DMS114 treated with DMSO at 0.1 percent for 48 hours (cell line): ENCODE measurements around the gene KCTD13.
"Not testable (repeated sequence)": the region's sequence is repeated elsewhere in the genome, so short reads cannot be mapped to it uniquely, and the experiment has no call there.

Experiments
- DNase-seq: peaks from one replicate; lab custom pipeline; 2025; ENCODE audit not compliant: unreplicated experiment; lab: John Stamatoyannopoulos, UW

Gene KCTD13

DNA sequence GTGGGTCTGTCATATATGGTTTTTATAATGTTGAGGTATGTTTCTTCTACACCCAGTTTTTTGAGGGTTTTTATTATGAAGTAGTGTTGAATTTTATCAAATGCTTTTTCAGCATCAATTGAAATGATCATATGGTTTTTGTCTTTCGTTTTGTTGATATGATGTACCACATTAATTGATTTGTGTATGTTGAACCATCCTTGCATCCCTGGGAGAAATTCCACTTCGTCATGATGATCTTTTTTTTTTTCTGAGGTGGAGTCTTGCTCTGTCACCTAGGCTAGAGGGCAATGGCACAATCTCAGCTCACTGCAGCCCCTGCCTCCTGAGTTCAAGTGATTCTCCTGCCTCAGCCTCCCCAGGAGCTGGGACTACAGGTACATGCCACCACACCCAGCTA, 21.9 kb upstream of the KCTD13 start:
- no peak for DNase-seq

DNA sequence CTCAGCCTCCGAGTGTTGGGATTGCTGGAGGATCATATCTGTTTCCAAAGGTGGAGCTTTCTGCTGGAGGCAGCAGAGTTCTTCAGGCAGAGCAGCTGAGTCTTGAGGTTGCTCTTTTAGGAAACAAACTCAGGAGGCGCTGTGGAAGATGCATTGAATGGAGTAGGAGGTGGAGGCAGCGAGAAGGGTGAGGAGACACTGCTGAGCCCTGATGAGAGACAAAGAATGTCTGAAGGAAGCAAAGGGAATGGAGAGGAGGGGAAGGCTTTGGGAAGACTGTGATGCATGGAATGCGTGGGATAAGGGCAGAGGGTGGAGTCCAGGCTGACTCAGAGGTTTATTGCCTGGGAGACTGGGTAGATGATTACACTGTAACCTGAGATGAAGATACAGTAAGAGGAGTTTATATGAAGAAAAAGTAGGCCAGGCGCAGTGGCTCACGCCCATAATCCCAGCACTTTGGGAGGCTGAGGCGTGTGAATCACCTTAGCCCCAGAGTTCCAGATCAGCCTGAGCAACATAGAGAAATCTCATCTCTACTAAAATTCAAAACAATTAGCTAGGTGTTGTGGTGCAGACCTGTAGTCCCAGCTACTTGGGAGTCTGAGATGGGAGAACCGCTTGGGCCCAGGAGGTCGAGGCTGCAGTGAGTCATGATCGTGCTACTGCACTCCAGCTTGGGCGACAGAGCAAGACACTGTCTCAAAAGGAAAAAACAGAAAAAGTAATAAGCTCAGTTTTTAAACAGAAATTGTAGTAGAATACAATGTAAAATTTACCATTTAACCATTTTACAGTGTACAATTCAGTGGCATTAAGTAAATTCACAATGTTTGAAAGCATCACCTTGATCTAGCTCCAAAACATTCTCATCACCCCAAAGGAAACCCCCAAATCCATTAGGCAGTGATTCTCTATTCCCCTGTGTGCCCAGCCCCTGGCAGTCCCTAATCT, 18.1 kb upstream of the KCTD13 start:
- DNase-seq, result no peak

DNA sequence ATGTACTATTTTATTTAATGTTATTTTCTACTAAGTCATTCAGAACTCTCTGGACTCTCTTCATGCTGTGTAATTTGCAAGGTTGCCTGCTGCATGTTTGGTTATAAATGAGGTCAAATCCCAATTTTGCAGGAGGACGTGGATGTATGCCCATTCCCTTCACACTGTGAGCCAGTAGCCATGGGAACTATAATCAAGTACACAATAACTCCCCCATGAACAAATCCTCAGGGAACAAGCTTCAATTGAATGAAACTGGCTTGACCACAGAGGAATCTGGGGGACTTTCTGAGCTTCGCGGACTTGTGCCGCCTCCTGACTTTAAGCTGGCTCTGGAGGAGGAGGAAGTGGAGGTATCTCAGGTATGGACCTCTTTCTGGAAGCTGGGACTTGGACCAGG, 14.6 kb upstream of the KCTD13 start:
- no peak for DNase-seq

DNA sequence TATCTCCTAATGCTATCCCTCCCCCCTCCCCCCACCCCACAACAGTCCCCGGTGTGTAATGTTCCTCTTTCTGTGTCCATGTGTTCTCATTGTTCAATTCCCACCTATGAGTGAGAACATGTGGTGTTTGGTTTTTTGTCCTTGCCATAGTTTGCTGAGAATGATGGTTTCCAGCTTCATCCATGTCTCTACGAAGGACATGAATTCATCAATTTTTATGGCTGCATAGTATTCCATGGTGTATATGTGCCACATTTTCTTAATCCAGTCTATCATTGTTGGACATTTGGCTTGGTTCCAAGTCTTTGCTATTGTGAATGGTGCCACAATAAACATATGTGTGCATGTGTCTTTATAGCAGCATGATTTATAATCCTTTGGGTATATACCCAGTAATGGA, 5.7 kb upstream of the KCTD13 start:
- DNase-seq, result not testable (repeated sequence)

DNA sequence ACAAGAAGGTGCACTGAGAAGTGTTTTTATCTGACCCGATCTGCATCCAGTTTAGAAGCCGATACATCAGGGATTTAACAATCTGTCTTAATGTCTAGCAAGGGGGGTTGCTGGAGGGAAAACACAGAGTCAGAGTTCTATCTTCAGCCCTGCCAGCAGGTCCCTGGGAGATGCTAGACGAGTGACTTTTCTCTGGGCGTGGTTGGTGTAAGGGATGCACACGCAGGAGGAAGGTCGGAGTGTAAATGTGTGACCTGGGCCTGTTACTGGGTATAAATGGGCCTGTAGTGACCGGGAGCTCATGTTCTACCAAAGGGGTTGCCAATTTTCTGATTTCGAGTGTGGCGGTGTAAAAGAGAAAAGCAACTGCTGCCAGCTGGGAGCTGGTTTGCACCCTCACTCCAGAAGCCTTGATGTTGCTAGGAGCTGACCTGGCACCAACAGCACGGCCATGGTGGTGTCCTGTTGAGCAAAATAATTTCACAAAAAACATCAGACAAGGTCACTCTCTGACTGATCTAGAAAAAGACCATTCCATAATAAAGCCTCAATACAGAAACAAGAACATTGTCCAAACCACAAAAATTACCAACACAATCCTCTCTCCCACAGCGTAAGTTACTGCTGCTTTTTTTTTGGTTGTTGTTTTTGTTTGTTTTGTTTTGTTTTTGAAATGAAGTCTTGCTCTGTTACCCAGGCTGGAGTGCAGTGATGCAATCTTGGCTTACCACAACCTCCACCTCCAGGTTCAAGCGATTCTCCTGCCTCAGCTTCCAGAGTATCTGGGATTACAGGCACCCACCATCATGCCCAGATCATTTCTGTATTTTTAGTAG, 1.3 kb upstream of the KCTD13 start:
- DNase-seq, result no peak

DNA sequence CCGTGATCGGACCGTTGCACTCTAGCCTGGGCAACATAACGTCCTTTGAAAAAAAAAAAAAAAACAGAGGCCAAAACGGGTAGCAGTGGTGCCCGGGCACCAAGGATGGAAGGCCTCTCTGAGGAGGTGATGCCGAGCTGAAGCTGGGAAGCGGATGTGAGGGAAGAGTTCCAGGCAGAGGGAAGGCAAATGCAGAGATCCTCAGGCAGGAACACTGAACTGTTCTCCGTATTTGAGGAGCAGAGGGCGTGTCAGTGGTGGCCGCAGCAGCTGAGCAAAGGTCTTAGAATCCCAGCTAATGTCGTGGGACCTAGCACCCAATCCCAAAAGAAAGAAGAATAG, 656 bp upstream of the KCTD13 start:
- DNase-seq, result no peak

DNA sequence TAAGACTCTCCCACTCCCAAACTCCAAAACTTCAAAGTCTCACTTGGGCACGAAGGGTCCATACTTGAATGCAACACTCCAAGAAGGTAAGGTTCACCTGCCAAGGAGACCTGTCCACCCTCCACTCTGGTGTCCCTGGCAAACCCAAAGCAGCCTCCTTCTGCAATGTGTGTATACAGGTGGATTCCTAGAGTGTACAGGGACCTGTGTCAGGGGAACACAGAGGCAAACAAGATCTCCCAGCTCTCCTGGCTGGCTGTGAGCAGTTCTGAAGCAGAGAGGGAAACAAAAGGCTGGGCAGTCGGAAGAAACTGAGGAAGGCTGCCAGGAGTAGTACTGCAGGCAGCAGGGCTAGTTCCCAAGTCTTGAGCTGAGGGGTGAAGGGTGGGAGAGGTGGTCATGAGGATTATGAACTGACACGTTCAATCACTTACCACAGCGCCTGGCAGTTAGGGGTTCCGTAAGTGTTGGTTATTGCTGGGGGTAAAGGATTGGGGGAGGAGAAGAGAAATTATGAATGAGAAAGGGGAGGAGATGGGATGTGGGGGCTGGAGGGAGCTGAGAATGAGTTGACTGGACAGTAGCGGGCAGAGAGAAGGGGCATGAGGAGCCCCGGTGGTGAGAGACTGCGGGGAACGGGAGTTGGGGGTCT, 795 bp downstream of the KCTD13 start:
- no peak for DNase-seq

DNA sequence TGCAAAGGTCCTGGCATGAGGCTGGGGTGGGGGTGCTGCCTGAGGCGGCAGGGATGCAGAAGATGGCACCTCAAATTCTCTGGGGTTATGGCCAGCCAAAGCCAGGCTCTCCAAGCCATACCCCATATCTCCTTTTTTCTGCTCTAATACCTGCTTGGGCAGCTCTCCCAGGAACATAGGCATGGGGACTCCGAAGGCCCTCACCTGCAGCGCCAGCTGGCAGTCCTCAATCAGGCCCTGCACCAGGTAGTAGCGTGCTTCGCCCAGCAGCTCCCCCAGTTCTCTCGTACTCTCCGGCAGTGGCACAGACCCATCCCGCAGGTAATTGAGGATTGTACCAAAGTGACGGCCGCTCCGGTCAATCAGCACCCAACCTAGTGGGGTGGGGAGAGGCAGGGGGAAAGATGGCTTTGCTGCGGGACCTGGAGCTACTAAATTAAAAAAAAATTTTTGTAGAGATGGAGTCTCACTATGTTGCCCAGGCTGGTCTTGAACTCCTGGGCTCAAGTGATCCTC, 3.0 kb downstream of the KCTD13 start:
- DNase-seq, result no peak

DNA sequence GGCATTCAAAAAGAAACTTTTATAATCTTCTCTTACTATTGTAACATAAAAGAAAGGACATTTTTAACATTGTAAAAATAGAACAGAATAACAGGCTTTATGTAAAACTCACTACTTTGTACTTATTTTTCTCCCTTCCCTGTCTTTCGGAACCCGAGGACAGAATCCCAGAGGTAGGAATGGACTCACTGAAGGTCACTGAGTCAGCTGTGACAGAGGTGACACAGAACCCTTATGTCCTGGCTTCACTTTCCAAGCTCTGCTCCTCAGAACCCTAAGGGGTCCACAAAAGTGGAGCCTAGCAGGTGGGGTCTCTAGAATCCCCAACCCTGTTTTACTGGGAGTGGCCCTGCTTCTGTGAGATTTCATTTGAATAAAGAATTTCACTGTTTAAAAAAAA, 3.7 kb downstream of the KCTD13 start:
- no peak for DNase-seq

DNA sequence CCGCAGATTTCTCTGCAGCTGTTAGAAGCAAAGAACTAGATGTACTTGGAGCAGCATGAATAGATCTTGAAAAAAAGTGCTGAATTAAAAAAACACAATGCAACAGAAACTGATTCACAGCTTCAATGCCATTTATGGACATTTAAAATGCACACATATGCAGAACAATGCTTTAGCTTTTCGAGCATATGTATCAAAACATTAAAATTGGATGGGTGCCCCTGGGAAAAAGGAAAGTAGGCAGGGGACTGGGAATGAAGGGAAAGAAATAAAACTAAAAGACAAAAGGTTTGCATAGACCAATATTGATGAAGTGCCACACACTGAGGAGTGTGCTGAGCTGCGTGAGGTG, 5.0 kb downstream of the KCTD13 start:
- DNase-seq, result no peak

DNA sequence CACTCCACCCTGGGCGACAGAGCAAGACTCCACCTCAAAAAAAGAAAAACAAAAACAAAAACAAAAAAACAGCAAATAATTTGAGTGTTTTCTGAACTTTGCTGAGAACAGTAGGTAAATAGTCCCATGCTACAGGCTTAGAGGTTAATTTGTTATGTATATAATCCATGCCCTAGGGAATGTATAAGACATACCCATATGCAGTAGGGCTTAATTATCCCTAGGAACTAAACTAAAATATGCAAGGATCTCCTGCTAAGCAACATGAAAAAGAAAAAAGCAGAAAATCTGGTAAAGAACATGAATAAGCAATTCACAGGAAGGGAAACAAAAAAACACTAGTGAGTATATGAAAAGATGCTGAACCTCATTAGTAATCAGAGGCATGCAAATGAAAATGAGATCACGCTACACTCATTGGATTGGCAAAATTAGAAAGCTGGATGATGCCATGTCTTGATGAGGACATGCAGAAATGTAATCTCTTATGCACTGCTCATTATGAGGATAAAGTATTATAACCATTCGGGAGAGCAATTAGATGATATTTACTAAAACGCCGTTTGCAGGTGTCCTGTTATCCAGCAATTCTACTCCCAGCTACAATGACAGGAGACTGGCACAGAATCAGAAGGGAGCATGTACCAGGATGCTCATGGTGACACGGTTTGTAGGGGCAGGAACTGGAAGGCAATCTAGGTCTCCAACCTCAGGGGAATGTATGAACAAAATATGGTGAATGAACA, 5.6 kb downstream of the KCTD13 start:
- no peak for DNase-seq

DNA sequence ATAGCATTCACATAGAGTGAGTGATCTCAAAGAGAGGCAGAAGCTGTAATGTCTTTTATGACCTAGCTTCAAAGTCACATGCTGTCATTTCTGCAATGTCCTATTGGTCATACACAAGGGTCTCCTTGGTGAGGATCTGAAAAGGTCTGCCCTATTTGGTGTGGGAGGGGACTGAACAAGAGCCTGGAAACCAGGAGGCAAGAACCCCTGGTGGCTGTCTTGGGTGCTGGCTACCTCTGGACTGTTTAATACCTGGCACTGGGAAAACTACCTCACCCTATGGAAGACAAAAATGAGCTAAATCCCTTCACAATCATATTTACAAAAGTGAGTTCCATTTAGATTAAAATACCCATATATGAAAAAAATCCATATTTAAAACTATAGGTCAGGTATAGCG, 9.0 kb downstream of the KCTD13 start:
- no peak for DNase-seq

DNA sequence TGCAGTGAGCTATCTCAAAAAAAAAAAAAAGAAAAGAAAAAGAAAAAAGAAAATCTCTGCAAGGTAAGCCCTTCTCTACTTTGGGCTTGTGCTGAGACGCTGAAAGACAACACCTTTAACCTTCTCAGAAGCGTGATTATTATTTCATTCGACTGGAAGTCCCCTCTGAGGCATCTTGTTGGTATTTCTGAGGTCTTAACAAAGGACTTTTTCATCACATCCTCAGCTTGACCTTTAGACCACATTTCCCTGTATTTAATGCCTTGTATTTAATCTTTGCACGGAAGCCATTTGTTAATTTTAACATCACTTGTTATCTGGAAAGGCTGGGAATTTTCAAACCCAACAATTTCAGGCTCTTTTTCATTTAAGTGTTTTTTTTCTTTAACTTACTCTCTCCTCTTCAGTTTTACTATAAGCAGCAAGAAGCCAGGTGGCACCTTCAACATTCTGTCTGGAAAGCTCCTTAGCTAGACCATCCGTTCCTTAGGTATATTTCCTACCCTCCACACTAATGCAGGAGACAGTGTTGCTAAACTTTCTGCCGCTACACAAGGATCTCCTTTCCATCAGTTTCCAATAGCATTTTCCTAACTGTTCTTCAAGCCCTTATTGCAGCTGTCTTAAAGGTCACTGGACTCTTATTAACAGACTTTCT, 10.3 kb downstream of the KCTD13 start:
- DNase-seq, result no peak

DNA sequence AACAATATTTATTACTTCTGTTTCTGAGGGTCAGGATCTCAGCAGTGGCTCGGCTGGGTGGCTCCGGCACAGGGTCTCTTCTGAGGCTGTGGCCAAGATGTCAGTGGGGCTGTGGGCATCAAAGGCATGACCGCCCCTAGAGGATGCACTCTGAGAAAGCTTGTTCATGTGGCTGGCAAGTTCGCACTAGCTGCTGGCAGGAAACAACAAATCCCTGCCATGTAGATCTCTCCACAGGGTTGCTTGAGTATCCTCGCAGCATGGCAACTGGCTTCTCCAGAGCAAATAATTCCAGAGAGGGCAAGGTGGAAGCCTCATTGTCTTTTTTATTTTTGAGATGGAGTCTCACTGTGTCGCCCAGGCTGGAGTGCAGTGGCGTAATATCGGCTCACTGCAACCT, 12.5 kb downstream of the KCTD13 start:
- no peak for DNase-seq

DNA sequence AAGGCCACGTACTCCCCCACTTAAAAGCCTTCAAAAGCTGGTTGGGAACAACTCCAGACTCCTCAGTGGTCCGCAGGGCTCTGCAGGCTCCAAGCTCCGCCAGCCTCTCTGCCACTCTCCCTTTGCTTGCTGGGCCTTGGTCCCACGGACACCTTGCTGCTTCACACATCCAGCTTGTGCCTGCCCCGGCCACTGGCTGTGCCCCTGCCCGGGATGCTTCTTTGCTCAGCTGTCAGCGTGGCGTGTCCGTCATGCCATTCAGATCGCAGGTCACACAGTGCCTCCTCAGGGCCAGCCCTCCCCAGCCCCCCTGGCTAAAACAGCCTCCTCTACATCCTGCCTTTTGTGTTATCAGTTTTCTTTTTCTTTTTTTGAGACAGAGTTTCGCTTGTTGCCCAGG, 13.9 kb downstream of the KCTD13 start:
- DNase-seq, result no peak

DNA sequence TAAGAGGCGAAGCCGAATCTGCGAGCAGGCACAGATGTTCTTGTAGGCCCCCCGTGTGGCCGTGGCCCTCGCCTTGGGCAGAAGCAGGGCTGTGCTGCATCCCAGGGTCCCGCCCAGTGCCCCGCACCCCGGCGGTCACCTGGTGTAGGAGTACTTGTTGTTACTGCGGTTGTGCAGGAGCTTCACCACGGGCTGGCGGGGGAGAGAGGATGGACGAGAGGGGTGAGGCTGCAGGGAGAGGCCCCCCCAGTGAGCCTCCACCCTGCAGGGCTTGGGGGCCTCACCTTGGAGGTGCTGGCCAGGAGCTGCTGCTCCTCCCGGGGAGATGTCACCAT, 14.4 kb downstream of the KCTD13 start:
- no peak for DNase-seq

DNA sequence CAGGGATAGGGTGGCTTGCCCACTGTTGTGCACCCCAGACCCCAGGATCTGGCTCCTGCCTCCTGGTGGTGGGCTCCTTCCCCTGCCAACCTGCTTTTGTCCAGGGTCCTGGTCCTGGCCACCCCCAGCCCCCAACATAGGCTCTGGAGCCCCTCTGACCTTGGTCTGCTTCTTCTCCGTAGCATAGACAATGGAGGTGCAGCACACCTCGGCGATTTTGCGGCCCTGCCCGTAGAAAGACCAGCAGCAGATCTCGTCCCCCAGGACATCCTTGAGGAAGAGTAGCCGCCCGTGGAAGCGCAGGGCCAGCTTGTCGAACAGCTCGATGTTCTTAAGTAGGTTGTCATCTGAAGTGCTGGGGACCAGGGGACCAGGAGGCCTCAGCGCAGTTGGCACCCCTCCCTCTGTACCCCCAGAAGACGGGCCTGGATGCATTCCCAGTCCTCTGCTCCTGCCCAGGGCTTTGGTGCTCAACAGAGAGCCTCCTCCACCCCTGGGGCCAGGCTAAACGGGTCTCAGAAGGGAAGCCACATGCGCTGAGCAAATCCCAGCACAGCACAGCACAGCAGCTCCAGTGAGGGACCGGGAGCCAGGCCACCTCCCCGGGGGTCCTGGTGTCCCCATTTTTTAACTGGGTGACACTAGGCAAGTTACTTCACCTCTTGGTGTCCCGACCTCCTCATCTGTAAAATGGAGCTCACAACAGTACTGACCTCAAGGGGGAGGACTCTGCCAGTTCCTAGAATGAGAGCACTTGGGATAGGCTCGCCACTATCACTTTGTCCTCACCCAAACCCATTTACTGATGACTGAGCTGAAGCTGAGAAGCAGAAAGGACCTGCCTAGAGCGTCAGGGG, 15.0 kb downstream of the KCTD13 start:
- DNase-seq, result no peak

DNA sequence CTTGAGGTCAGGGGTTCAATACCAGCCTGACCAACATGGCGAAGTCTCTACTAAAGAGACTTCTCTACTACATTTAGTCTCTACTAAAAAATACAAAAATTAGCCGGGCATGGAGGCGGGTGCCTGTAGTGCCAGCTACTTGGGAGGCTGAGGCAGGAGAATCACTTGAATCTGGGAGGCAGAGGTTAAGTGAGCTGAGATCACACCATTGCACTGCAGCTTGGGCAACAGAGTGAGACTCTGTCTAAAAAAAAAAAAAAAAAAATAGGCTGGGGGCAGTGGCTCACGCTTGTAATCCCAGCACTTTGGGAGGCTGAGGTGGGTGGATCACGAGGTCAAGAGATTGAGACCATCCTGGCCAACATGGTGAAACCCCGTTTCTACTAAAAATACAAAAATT, 16.2 kb downstream of the KCTD13 start:
- not testable (repeated sequence) for DNase-seq

DNA sequence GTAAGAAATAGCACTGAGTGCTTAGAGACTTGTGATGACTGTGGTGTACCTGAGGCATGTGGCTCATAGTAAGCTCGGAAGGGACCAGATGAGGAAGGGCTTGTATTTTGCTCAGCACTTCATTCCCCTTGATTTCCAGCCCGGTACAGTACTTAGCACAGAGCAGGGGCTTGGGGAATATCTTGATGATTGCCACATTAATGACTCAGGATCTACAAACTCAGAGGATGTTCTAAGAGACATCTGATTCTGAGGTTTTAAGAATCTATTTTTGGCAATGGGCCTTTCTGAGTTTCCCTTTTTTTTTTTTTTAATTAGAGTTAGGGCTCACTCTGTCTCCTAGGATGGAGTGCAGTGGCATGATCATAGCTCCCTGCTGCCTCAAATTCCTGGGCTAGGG, 16.6 kb downstream of the KCTD13 start:
- DNase-seq, result no peak
